CD4-positive, alpha-beta T cell treated with Interferon alpha-2 for 1 hour (primary cell): ENCODE measurements around the gene PDE4DIP.
"Not testable (repeated sequence)": the region's sequence is repeated elsewhere in the genome, so short reads cannot be mapped to it uniquely, and the experiment has no call there.

Experiments used
- DNase-seq, 2 donors: peaks; one replicate each; pipeline ENCODE4 v3.0.0-alpha.2; 2020 to 2022

The PDE4DIP gene

DNA sequence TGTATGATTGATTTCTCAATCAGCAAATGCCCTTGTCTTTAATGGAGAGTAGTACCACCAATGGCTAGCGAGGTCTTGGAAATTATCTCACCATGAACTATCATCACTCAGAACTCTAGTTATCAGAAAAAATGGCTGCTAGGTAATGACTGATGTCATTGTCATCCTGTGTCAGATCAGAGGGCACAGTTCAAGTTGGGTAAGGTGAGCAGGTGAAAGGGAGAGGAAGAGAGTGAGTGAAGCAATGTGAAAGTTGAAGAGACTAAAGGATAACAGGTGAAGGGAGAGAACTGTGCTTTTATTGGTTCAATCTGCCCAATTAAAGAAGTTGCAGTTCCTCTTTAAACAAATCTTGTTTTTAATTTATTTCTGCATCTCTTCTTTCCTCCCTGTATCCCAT, 76.8 kb downstream of the PDE4DIP start:
- not testable (repeated sequence) for DNase-seq

DNA sequence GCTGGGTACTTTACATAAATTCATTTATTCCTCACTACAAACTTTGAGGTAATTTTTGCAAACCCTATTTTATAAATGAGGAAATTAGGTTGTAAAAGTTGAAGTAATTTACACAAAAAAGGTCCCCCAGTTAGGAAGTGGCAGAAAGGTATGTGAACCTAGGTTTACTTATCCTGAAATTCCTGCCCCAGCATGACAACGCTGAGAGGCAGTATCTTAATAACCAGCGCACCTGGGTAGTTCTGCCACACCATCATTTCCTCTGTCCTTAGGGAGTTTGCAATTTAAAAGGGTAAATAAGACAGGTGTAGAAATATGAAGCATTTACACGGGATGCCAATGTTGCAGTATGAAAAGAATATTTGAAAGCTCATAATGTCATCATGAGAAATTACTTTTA, 79.6 kb downstream of the PDE4DIP start:
- DNase-seq: not testable (repeated sequence)

DNA sequence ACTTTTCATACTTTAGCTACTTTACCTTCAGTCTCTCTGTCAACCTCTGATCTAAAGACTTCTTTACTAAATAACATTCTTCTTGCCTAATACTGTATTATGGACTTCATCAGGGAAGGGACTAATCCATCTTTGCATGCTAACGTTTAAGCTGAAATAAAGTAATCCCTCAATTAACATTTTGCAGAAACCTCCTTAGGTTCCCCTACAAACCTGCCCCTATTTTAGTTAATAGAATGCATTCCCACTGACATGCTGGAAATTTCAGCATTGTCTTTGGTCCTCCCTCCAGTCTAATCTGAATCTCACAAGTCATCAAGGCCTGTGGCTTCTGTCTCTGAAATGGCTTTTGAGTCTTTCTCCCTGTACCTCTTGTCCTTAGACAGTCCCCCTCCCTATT, 83.4 kb downstream of the PDE4DIP start:
- not testable (repeated sequence) for DNase-seq

DNA sequence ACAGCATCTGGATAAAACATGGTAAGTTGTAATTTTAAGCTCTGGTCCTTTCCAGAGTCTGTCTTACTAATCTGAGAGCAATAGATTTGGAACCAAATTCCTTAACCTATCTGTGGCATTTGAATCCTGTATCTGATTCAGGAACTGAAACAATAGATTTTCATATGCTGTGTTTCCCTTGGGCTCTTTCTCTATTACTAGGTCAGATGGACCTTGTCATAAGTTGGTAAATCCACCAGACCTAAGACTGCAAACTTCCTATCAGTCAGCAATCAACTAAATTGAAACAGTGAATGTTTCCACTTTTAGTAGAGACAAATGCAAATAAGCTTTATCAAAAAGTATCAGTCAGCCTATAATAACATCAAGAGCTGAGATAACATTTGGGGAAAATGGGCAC, 85.0 kb downstream of the PDE4DIP start:
- DNase-seq: not testable (repeated sequence)

DNA sequence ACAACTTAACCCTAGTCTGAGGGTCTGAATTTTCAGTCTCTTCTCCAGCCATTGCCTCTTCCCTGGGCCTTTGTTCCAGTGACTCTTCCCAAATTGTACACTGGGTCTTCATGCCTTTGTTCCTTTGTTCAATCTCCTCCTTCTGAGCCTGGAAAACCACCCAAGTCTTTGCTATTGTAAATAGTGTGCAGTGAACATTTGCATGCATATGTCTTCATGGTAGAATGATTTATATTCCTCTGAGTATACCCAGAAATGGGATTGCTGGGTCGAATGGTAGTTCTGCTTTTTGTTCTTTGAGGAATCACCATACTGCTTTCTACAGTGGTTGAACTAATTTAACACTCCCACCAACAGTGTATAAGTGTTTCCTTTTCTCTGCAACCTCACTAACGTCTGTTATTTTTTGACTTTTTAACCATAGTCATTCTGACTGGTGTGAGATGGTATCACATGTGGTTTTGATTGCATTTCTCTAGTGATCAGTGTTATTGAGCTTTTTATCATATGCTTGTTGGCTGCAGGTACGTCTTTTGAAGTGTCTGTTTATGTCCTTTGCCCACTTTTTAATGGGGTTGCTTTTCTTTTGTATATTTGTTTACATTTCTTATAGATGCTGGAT, 91.3 kb downstream of the PDE4DIP start:
- DNase-seq: not testable (repeated sequence)

DNA sequence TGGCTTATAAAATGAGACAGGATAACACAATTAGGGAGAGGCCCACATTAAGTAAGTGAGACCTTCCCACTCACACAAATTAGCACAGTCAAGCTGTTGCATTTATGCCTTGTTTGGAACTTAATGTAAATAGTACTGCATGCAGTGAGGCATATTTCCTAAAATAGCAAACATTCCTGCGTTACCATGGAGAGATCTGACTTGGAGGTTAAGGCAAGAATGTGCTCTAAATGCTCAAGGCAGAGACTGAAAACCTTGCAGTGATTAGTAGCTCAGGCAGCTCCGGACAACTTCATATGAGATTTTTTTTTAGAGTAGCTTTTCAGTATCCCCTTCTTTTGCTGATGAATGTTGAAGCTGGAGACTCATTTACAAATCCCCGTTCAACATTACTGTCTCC, 98.7 kb downstream of the PDE4DIP start:
- not testable (repeated sequence) for DNase-seq

DNA sequence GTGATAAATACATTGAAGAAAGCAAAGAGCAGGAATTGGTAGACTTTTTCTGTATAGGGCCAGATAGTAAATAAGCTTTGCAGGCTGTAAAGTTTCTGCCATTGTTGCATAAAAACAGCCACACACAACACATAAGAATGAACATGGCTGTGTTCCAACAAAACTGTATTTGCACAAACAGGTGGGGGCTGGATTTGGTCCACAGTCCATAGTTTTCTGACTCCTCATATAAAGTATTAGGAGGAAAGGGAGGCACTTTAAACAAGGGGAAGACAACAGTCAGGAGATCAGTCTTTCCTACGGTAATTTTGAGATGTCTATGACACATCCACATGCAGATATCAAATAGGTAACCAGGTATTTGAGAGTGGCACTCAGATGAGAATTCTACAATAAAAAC, 100.9 kb downstream of the PDE4DIP start:
- DNase-seq: not testable (repeated sequence)

DNA sequence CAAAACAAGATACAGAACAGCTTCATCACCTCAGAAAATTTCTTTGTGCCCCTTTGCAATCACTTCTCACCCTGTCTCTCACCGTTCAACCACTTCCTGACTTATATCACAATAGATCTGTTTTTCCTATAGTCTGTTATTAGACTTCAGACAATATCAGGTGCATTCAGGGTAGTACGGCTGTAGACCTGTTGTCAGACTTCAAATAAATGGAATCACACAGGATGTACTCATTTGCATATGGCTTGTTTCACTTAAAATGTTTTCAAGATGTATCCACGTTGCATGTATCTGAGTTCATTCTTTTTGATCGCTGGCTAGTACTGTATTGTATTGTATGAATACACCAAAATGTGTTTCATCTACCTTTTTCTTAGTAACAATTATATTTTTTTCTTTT, 104.5 kb downstream of the PDE4DIP start:
- peak in 1 of 2 donors; percentile 51 for DNase-seq

DNA sequence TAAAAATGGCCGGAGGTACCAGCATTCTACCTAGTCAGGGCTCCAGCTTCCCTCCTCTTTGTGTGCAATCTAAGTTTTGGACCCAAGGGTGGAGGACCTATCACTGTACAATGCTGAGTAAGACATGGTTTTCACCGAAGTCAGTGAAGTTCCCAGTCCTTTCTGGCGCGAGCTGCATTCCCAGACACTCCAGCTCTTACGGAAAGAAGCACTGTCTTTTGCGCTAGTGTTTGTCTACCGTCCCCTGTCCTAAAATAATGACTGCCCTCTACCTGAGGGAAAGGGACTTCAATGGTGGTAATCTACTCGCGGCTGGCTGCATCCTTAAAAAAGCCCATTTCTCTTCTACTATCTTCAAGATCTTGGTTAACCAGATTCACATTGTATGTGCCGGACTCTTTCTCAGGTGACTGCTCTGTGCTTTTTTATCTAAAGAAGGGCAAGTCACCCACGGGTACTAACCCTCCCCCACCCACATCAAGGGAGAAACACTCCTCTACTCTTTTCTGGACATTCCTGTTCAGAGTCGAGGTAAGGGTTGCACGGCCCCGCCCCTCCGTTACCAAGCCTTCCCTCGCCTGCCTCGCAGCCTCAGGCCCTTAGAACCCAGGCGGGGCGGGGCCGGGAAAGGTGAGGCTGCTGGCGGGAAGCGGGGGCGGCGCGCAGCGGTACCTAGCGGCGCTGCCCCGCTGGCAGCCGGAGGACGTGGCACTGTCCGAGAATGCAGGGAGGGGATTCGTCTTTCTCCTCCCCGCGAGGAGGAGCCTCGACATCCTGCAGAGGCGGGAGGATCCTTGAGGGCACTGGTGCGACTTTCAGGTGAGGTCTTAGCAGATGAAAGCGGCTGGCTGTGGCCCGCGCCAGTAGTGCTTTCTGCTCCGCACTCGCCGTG, 107.4 kb downstream of the PDE4DIP start:
- peak; percentile 71 to 80 for DNase-seq

DNA sequence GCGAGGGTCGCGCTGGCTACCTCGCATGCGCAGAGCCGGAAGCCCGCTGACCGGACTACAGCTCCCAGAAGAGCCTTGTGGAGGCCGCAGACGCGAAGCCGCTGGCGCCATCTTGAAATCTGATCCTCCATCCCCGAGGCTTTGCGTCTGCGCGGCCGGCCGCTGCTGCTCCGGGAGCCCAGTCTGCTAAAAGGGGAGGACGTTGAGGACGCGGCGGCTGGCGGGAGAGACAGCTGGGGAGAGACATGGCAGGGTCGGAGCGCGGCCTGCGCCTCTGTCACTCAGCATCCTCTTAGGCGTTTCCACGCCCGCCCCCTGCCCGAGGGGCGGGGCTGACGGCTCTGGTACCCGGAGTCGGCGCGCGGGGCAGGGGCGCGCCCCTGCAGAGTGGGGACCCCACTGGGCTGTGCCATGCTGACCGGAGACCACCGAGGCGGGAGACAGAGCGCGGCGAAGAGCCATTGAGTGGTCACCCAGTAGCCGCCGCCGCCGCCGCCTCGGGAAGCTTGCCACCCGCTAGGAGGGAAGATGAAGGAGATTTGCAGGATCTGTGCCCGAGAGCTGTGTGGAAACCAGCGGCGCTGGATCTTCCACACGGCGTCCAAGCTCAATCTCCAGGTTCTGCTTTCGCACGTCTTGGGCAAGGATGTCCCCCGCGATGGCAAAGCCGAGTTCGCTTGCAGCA, 108.2 kb downstream of the PDE4DIP start:
- peak; percentile 77 to 78 for DNase-seq

DNA sequence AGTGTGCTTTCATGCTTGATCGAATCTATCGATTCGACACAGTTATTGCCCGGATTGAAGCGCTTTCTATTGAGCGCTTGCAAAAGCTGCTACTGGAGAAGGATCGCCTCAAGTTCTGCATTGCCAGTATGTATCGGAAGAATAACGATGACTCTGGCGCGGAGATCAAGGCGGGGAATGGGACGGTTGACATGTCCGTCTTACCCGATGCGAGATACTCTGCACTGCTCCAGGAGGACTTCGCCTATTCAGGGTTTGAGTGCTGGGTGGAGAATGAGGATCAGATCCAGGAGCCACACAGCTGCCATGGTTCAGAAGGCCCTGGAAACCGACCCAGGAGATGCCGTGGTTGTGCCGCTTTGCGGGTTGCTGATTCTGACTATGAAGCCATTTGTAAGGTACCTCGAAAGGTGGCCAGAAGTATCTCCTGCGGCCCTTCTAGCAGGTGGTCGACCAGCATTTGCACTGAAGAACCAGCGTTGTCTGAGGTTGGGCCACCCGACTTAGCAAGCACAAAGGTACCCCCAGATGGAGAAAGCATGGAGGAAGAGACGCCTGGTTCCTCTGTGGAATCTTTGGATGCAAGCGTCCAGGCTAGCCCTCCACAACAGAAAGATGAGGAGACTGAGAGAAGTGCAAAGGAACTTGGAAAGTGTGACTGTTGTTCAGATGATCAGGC, 108.8 kb downstream of the PDE4DIP start:
- peak in 1 of 2 donors; percentile 13 for DNase-seq

DNA sequence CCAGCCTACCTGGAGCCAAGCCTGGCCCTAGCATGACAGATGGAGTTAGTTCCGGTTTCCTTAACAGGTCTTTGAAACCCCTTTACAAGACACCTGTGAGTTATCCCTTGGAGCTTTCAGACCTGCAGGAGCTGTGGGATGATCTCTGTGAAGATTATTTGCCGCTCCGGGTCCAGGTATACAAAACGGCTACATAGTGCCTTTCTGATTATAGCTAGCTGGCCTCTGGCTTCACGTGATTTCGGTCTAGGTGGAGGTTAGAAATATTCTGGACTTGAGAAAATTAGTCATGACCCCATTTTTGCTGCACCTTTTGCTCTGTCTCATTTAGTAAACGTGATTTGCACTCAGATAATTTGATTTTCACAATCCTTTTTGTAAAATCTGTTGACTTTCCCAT, 109.5 kb downstream of the PDE4DIP start:
- DNase-seq: not testable (repeated sequence)

DNA sequence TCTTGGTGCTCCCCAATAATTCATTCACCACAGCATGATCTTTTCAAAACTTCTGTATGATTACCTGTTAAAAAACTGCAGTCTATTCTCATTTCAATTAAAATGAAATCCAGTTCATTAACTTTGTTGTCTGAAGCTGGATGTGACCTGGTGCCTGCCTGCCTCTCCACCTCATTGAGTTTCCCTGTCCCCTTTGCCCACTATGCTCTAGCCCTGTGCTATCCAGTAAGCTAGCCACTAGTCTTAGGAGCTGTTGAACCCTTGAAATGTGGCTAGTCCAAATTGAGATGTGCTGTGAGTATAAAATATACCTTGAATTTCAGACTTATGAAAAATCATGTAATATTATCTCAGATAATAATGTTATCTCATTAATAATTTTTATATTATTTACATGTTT, 114.1 kb downstream of the PDE4DIP start:
- not testable (repeated sequence) for DNase-seq

DNA sequence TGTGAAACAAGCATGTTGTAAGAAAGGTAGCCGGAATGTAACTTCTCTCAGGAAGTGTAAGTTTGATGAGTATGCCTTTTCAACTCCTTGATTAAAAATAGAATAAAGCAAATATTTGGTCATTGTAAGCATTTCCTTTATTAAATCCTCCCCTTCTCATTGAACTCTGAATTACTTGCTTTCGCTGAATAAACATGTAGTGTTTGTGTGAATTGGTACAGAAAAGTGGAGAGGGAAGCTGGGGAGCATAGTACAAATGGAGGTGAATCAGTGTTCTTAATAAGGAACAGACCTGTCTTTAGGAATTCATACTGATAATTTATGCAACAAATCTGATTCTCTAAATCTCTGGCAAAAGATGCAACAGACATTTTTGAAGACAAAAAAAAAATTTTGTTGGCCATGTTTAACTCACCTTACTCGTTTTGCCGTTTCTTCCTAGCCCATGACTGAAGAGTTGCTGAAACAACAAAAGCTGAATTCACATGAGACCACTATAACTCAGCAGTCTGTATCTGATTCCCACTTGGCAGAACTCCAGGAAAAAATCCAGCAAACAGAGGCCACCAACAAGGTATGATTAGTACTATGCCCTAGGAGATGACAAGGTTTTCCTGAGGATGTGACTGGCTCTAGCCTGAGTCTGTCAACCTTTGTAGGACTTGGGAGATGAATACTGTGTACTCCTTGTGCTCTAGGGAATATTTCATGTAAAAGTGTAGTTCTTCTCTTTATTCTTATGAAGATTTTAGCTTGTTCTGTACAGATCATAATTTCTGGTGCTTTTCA, 116.2 kb downstream of the PDE4DIP start:
- DNase-seq: not testable (repeated sequence)

DNA sequence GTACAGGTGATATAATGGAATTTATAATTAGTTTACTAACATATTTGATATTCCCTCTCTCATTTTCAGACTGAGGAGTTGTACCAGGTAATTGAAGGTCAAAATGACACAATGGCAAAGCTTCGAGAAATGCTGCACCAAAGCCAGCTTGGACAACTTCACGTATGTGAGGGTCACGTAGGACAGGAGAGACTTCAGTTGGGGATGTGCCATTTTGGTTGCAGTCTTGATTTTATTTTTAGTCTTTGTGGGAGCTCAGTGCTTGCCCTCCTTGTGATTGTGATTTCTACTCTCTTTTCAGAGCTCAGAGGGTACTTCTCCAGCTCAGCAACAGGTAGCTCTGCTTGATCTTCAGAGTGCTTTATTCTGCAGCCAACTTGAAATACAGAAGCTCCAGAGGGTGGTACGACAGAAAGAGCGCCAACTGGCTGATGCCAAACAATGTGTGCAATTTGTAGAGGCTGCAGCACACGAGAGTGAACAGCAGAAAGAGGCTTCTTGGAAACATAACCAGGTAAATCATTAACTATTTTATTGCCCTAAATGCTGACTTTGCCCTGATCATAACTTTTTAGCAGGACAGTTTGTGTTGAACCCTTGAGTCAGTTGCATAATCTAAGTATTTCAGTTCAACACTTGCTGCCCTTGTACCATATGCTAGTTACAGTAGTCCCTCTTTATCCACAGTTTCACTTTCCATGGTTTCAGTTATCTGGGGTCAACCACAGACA, 118.1 kb downstream of the PDE4DIP start:
- DNase-seq: not testable (repeated sequence)

DNA sequence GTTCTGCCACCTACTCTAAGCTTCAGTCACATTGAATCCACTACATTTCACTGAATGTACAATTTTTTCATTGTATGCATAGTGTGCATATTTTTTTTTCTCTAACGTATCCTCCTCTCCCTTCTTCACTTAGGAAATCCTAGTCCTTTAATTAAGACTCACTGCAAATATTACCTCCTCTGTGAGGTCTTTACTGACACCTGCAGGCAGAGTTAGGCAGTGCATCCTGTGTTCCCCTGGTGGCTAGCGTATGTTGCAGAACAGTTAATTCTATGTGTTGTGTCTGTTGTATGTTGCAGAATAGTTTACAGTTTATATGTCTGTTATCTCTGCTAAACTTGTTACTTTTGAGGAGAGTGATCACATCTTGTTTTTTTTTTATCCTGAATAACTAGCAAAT, 121.9 kb downstream of the PDE4DIP start:
- not testable (repeated sequence) for DNase-seq

DNA sequence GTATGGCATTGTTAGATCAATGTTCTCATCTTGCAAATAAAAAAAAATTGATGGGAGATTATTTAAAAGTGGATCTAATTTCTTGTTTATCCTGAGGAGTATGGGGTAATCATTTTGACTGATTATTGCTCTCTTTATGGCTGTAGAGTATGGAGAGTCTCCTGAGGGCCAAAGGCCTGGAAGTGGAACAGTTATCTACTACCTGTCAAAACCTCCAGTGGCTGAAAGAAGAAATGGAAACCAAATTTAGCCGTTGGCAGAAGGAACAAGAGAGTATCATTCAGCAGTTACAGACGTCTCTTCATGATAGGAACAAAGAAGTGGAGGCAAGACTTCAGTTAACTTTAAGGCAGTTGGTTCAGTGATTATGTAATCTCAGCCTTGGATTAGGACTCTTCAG, 123.4 kb downstream of the PDE4DIP start:
- not testable (repeated sequence) for DNase-seq

DNA sequence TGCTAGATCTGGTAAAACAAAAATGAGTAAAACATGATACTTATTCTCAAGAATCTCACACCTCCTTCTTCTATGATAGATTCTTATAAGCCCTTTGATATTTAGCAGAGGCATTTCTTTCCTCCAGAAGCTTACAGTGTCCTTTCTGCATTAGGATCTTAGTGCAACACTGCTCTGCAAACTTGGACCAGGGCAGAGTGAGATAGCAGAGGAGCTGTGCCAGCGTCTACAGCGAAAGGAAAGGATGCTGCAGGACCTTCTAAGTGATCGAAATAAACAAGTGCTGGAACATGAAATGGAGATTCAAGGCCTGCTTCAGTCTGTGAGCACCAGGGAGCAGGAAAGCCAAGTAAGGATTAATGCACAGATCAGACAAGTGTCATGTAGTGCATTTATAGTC, 124.5 kb downstream of the PDE4DIP start:
- DNase-seq: not testable (repeated sequence)

DNA sequence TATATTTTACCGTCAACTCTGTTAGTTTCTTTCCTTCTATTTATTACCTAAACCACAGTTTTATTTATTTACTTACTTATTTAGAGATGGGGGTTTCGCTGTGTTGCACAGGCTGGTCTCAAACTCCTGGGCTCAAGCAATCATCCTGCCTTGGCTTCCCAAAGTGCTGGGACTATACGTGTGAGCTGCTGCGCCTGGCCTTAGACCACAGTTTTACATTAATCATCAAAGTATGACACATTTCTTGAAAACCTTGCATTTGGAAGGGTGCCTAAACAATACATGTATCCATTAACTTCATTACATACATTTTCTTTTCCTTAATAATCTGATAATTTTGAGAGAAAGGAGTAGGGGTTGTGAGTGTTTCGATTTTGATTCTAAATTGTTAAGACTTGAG, 124.9 kb downstream of the PDE4DIP start:
- not testable (repeated sequence) for DNase-seq

DNA sequence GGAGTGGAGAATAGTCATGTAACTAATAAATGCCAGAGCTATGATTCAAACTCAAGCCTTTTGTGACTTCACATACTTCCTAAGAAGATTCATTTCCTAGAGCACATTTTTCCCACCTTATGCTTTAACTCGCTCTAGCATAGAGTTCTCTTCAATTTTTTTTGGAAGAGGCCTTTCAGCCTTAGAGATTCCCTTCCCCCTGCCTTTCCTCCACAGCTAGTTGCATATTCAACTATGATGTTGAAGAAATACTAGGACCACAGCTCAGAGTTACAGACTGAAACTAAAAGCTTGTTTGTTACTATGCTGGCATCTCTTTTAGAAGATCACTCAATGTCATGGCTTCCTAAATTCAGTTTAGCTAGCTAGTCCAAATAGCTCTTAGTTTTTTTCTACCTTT, 131.2 kb downstream of the PDE4DIP start:
- not testable (repeated sequence) for DNase-seq

DNA sequence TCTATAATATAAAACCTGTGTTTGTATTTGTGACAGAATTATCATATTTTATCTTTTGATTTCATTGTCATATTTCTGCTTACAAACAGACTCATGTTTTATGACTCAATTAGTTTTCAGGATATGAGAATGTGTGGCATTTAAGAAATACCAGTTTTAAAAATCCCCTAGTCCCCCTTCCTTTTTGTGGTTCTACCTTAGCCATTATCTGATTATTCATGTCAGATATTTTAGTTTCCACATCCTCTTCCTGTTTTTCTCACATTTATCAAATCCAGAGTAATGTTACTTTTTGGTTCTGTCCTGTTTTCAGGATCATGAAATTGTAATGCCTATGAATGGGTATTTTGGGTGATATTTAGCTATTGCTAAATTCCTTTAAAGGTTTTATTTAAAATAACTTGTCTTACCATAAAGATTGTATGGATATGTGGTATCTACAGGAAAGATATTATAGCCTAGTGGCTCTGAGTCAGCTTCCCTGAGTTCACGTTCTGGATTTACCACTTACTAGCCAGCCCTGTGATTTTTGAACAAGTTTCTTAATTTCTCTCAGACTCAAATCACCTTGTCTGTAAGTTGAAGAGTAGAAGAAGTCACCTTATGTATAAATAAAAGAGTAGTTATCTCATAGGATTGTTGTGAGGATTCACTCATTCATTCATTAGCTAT, 131.8 kb downstream of the PDE4DIP start:
- not testable (repeated sequence) for DNase-seq
